ENCODE data around the gene IL17RA. TPM values are rescaled to one million over a fixed set of nuclear protein-coding genes. Genes with fewer than 3 reads are reported as not detected.

Gene IL17RA
- total and polyA plus RNA-seq, 2 donors from 2014 or later: 4.2 to 26.8 TPM

DNA sequence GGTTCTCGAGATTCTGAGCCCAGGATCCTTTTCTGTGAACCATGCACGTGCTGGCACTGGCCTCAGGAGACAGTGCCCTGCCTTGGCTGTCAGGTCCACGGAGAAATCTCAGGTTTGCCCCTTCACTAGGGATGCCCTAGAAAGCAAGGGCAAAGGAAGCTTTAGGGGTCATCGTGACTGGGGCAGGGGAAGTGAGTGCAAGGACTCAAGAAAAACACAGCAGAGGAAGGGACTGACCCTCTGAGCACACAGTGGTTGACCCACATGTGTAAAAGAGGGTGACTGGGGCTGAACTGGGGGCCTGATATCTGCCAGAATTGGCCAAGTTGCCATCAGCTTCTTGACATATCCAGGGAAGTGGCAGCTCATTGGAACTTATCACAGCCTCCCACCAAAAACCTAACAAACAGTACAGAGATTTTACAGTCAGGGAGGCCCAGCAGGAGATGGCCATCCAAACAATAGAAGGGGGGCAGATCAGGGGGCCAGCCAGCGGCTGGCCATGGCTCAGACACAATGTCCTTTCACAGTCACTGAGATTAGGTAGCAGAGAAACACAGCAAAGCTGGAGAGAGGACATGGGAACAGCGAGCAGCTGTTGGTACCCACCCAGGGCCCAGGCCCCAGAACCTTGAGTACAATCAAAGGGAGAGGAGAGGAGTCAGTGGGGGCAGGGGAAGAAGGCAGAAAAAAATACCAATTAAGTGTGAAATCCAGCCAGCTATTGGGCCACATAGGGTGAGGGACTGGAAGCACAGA lies 32.0 kb downstream of the IL17RA start:
- intact Hi-C loops (cut with DNase I): no loop called here
- TF ChIP-seq, protein P1, sequence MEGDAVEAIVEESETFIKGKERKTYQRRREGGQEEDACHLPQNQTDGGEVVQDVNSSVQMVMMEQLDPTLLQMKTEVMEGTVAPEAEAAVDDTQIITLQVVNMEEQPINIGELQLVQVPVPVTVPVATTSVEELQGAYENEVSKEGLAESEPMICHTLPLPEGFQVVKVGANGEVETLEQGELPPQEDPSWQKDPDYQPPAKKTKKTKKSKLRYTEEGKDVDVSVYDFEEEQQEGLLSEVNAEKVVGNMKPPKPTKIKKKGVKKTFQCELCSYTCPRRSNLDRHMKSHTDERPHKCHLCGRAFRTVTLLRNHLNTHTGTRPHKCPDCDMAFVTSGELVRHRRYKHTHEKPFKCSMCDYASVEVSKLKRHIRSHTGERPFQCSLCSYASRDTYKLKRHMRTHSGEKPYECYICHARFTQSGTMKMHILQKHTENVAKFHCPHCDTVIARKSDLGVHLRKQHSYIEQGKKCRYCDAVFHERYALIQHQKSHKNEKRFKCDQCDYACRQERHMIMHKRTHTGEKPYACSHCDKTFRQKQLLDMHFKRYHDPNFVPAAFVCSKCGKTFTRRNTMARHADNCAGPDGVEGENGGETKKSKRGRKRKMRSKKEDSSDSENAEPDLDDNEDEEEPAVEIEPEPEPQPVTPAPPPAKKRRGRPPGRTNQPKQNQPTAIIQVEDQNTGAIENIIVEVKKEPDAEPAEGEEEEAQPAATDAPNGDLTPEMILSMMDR (IDR thresholded peaks at IDR 0.05; ENCODE audit: borderline replicate concordance, extremely low read depth, insufficient read depth): no peak
- H3K4me1 ChIP-seq (ENCODE audit: control insufficient read depth in 2 of 3, insufficient read depth in 2 of 3, low read depth in 1 of 3, low read length in 3 of 3): peaks cover 0 to 4% (median 0%) of the 10 kb centered on the region in 3 donors
- H3K9ac ChIP-seq (ENCODE audit: low read length in 3 of 3): no peak overlapping the region
- DNase-seq (no peak), FAIRE-seq (no peak)
- H3K27me3 ChIP-seq (ENCODE audit: control insufficient read depth, insufficient read depth, low read length): no peaks in the 10 kb centered on the region
- H3K27ac ChIP-seq (ENCODE audit: low read depth in 2 of 2, low read length in 2 of 2): no peak overlapping the region
- no peak overlapping the region for H3K4me3 ChIP-seq (ENCODE audit: low read length in 3 of 3)
- no peaks in the 10 kb centered on the region for H3K36me3 ChIP-seq (ENCODE audit: control insufficient read depth in 2 of 3, insufficient read depth in 3 of 3, low read length in 3 of 3)
- no peaks in the 10 kb centered on the region for H3K9me3 ChIP-seq (ENCODE audit: control insufficient read depth in 2 of 3, insufficient read depth in 1 of 3, low read length in 3 of 3)

DNA sequence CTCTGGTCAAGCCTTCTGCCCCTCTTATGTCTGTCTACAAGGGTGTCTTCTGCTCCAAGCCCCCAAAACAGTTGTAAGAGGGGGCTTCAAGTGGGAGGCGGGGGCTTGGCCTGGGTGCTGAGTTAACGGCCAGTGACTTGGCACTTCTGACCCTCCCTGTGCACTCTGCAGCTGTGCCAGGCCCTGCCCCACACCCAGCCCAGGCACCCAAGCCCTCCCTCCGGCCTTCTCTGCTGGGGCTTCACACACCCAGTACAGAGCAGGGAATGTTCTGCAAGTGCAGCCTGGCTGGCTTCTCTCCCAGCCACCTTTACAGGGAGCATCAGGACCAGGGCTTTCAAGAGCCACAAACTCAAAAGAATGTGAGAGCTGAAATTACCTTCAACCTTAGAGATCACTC lies 32.6 kb downstream of the IL17RA start:
- Histone ChIP-seq H3K4me3 (ENCODE audit: low read length in 3 of 3) (no peak overlapping the region), H3K4me1 (ENCODE audit: control insufficient read depth in 2 of 3, insufficient read depth in 2 of 3, low read depth in 1 of 3, low read length in 3 of 3) (peaks cover 0 to 5% (median 0%) of the 10 kb centered on the region in 3 donors), H3K9me3 (ENCODE audit: control insufficient read depth in 2 of 3, insufficient read depth in 1 of 3, low read length in 3 of 3) (no peaks in the 10 kb centered on the region), H3K9ac (ENCODE audit: low read length in 3 of 3) (no peak overlapping the region), H3K36me3 (ENCODE audit: control insufficient read depth in 2 of 3, insufficient read depth in 3 of 3, low read length in 3 of 3) (no peaks in the 10 kb centered on the region), H3K27ac (ENCODE audit: low read depth in 2 of 2, low read length in 2 of 2) (no peak overlapping the region), H3K27me3 (ENCODE audit: control insufficient read depth, insufficient read depth, low read length) (no peaks in the 10 kb centered on the region)
- no peak for DNase-seq
- FAIRE-seq: no peak
- TF ChIP-seq, protein P1 (IDR thresholded peaks at IDR 0.05; ENCODE audit: borderline replicate concordance, extremely low read depth, insufficient read depth): no peak
- intact Hi-C loops (cut with DNase I): no loop called here

DNA sequence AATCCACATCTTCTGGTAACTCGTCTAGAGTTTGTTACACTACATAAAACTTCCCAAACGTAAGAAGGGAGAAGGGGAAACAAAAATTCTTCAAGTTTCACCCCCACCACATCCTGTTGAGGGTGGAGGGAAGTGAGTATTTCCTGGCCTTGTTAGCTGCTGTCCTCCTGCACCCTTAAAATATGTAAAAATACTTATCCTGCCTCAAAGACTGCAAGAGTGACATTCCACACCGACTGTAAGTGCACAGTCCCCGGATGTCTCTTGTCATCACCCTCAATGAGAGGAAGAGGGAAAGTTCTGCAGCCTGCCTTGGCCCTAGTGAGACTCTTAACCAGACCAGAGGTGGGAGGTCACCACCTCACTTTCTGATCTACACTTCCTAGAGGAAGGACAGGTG lies 33.1 kb downstream of the IL17RA start:
- no peak for DNase-seq
- no peak overlapping the region for H3K4me3 ChIP-seq (ENCODE audit: low read length in 3 of 3)
- no peak overlapping the region for H3K9ac ChIP-seq (ENCODE audit: low read length in 3 of 3)
- no peak overlapping the region for H3K27ac ChIP-seq (ENCODE audit: low read depth in 2 of 2, low read length in 2 of 2)
- intact Hi-C loops (cut with DNase I): no loop called here
- TF ChIP-seq, protein P1 (IDR thresholded peaks at IDR 0.05; ENCODE audit: borderline replicate concordance, extremely low read depth, insufficient read depth): no peak
- no peaks in the 10 kb centered on the region for H3K9me3 ChIP-seq (ENCODE audit: control insufficient read depth in 2 of 3, insufficient read depth in 1 of 3, low read length in 3 of 3)
- H3K27me3 ChIP-seq (ENCODE audit: control insufficient read depth, insufficient read depth, low read length): no peaks in the 10 kb centered on the region
- no peak for FAIRE-seq
- H3K36me3 ChIP-seq (ENCODE audit: control insufficient read depth in 2 of 3, insufficient read depth in 3 of 3, low read length in 3 of 3): no peaks in the 10 kb centered on the region
- peaks cover 0 to 5% (median 0%) of the 10 kb centered on the region in 3 donors for H3K4me1 ChIP-seq (ENCODE audit: control insufficient read depth in 2 of 3, insufficient read depth in 2 of 3, low read depth in 1 of 3, low read length in 3 of 3)

All from kidney (tissue), 14 donors.